GM13977 (cell line): ENCODE data around the gene TSHZ2.
"Not testable (repeated sequence)": the region's sequence is repeated elsewhere in the genome, so short reads cannot be mapped to it uniquely, and the experiment has no call there.

Experiments
- DNase-seq: peaks from one replicate; pipeline ENCODE4 v3.0.0; 2012; ENCODE audit warnings: low spot score
- CTCF ChIP-seq: IDR thresholded peaks from 2 replicates; pipeline ENCODE4 v1.5.1; 2012; ENCODE audit warnings: mild to moderate bottlenecking, control low read depth; ENCODE audit not compliant: insufficient read depth; ENCODE audit errors: extremely low read depth, missing control alignments
- in situ Hi-C: fragments of 300-500 bp; cut with MboI; formaldehyde crosslinking; loops from one replicate; pipeline ENCODE4 v1.12.0; 2022; ENCODE audit warnings: low sequenced_read_pairs, low pct_unique_long_range_greater_than_20kb, mixed read lengths, inconsistent platforms; ENCODE audit not compliant: unreplicated experiment

Gene TSHZ2

DNA sequence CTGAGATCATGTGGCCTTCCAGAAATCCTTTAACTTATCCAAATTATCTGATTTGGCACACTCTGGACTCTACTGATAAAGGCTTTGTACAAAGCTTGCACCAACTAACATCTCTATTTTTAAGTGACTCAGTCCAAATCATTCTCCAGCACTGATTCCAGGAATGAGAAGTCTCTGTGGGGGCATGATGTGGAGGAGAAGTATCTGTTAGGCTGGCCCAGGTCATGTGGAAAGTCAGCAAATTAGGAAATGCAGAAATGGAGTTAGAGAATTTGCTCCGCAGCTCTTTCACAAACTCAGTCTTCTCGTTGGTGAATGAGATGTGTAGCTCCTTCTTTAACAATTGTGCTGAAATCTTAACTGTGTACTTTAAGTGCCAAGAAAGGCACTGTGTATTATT lies 455.8 kb downstream of the TSHZ2 start:
- DNase-seq = no peak
- in situ Hi-C loops = no loop called here
- TF ChIP-seq CTCF = no peak

DNA sequence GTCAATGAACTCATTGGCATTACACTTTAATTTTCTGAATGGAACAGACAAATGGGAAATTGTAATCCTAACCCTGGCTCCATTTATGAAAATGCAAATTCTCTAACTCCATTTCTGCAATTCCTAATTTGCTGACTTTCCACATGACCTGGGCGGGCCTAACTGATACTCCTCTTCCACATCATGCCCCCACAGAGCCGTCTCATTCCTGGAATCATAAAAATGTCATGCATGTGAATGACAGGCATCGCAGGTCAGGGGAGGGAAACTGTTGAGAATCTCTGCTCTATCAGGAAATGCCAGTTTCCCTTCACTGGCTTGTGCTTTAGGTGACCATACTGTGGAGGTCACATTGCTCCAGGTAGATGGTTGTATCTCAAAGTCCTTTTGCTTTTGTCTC lies 456.4 kb downstream of the TSHZ2 start:
- no peak for DNase-seq
- in situ Hi-C loops = no loop called here
- TF ChIP-seq CTCF = no peak

DNA sequence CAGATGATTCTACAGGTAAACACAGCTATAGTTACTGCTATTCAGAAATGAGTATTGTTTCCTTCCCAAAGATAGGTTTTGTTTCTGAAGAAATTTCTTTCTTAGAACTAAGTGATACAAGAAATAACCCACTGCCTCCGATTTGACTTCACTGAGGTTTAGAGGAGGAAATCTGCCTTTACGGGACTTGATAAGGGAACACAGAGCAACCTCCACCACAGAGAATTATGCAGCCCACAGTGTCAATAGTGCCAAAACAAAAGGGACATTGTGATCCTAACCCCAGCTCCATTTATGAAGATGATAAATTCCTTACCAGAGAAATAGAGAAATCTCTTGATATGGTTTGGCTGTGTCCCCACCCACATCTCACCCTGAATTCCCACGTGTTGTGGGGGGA lies 456.8 kb downstream of the TSHZ2 start:
- no peak for TF ChIP-seq CTCF
- DNase-seq = no peak
- in situ Hi-C loops = no loop called here

GRCh38 chr20:53434662-53435061 lies 462.5 kb downstream of the TSHZ2 start:
- in situ Hi-C loops = no loop called here
- no peak for DNase-seq
- no peak for TF ChIP-seq CTCF

- in situ Hi-C loops, DNase-seq: not testable (repeated sequence)
These were observed 464.8 kb downstream of the TSHZ2 start for GRCh38 chr20:53436927-53437326.

DNA sequence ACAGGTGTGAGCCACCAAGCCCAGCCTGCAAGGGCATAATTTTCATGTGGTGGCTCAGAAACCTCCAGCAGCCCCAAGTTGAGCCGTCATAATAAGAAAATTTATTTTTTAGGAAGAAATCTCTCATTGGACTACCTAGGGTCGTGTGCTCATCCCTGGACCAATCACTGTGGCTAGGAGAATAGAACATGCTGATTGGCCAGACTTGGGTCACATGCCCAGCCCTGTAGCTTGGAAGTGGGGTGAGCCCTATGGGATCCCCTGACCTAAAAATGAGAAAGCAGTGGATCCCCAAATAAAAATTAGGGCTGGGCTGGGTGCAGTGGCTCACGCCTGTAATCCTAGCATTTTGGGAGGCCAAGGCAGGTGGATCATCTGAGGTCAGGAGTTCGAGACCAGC lies 466.2 kb downstream of the TSHZ2 start:
- no peak for TF ChIP-seq CTCF
- in situ Hi-C loops = no loop called here
- DNase-seq = no peak

DNA sequence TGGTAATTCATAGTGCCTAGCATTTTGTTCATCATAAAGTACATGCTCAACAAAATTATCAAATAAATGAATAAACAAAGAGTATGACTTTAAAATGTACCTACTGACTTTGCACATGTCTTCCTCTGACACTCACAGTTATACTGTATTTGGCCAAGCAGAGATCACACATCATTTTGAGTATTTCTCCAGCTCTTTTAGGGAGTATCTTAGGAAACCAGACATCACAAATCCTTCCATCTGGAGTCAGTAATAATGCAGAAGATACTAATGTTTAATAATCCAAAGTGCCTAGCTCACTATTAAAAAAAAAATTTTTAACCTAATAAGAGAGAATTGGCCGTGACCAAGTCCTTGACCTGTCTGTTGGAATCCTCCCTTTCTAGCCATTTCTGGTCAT lies 466.9 kb downstream of the TSHZ2 start:
- in situ Hi-C loops = no loop called here
- DNase-seq = no peak
- no peak for TF ChIP-seq CTCF
